HG03571 (cell line): ENCODE results near the gene SLC6A3.
"Not testable (repeated sequence)": the region's sequence is repeated elsewhere in the genome, so short reads cannot be mapped to it uniquely, and the experiment has no call there.

Experiments used
- ATAC-seq: cut with Tn5 transposase; IDR thresholded peaks from one replicate; pipeline ENCODE4 v1.9.1; 2021; ENCODE audit not compliant: unreplicated experiment

Gene SLC6A3

DNA sequence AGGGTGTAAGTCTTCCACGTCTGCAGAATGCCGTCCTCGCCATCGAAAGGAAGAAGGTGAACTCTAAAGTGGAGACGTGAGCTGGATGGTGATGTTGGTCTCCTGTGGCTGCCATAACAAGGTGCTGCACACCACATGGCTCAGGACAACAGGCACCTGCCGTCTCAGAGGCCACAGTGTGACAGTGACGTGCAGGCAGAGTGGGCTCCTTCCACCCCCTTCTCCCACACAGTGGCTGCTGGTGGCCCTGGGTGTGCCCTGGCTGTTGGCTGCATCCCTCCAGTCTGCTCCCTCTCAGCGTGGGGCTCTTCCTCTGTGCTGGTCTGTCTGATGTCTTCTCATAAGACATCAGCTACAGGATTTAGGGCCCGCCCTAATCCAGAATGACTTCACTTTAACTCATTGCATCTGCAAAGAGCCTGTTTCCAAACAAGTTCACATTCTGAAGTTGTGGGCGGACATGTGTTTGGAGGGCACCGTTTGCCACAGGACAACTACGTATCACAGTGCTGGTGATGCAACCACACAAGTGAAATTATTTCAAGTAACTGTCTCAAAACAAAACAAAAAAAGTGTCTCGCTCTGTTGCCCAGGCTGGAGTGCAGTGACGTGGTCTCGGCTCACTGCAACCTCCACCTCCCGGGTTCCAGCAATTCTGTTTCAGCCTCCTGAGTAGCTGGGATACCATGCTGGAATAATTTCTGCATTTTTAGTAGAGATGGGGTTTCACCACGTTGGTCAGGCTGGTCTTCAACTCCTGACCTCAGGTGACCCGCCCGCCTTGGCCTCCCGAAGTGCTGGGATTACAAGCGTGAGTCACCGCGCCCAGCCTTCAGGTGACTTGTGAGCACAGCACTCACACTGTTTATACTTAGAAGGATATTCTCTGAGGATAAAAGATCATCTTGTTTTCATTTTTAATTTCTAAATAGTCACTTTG is 69.1 kb downstream of the SLC6A3 start:
- ATAC-seq = no peak

- ATAC-seq = no peak
These were observed 70.6 kb downstream of the SLC6A3 start for GRCh38 chr5:1374679-1375055.

DNA sequence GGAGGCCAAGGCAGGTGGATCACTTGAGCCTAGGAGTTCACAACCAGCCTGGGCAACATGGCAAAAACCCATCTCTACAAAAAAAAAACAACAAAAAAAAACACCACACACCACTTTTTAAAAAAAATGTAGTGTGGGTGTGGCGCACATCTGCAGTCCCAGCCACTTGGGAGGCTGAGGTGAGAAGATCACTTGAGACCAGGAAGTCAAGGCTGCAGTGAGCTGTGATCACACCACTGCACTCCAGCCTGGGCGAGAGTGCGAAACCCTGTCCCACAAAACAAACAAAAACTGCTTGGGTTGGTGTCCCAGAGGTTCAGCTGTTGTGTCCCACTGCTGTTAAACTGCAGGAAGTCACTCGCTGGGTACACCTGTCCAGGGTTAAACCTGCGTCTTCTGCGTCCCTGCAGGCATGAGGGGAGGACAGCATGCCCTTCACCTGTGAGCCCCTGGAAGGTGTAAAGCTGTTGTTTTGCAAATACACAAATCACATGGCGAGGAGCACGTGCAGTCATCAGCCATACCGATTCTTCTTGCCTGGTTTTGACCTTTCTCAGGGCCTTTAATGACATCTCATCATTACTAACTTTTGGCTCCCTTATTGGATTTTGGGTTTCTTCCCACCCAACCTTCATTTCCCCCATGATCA is 71.1 kb downstream of the SLC6A3 start:
- ATAC-seq = no peak

GRCh38 chr5:1371972-1372342 is 73.3 kb downstream of the SLC6A3 start:
- ATAC-seq = not testable (repeated sequence)

GRCh38 chr5:1371218-1371971 is 73.8 kb downstream of the SLC6A3 start:
- ATAC-seq = no peak

- no peak for ATAC-seq
These were observed 75.2 kb downstream of the SLC6A3 start for GRCh38 chr5:1370006-1370405.

DNA sequence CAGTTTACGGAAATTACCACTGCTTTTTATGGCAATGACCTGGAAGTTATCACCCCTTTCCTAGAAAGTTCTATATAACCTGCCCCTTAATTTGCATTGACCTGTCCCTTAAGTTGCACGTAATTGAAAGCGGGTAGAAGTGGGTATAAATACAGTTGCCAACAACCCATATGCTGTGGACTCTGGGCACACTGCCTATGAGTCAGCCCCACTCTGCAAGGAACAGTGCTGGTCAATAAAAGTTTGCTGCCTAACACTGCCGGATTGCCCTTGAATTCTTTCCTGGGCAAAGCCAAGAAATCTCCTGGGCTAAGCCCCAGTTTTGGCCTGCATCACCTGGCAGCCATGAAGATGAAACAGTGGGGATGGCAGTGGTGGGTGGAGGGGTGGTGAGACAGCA is 76.5 kb downstream of the SLC6A3 start:
- no peak for ATAC-seq

- ATAC-seq = no peak
These were observed 77.0 kb downstream of the SLC6A3 start for GRCh38 chr5:1368236-1368635.

DNA sequence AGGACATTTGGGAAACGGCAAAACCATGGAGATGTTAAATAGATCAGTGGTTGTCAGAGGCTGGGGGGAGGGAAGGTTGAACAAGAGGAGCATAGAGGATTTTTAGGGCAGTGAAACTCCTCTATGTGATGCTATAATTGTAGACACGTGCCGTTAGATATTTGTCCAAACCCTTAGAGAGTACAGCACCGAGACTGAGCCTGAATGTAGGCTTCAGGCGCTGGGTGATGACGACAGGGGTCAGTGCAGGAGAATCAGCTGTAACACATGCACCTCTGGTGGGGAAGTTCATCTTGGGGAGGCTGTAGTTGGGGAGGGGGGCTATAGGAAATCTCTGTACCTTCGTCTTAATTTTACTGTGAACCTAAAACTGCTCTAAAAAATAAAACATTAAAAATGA is 78.1 kb downstream of the SLC6A3 start:
- no peak for ATAC-seq

DNA sequence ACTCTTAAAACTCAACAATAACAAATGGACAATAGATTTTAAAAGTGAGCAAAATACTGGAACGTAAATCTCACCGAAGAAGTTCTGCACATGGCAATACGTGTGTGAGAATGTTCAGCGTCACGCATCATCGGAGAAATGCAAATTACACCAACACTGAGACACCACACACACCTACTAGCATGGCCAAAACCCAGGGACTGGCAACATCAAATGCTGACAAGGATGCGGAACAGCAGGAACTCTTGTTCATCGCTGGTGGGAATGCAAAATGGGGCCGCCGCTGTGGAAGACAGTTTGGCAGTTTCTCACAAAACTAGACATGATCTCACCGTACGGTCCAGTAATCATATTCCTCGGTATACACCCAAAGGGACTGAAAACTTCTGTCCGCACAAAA is 78.7 kb downstream of the SLC6A3 start:
- ATAC-seq = no peak

GRCh38 chr5:1364211-1364610 is 81.0 kb downstream of the SLC6A3 start:
- ATAC-seq = no peak

DNA sequence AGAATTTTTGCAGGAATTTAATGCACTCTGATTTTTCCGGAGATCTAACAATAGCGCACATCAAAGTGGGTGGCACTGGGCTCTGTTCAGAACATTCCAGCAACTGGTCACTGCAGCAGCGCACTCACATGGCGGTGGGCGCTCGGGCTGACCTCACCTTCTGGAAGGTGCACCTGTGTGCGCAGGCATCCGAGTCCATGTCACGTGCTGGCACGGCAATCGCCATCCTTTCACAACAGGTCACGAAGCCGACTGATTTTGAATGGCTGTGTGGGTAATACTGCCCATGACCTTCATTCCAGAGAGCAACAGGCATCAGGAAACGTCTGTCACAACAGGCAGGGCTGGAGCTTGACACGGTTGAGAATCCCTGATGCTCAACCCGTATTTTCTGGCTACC is 81.7 kb downstream of the SLC6A3 start:
- ATAC-seq = no peak

DNA sequence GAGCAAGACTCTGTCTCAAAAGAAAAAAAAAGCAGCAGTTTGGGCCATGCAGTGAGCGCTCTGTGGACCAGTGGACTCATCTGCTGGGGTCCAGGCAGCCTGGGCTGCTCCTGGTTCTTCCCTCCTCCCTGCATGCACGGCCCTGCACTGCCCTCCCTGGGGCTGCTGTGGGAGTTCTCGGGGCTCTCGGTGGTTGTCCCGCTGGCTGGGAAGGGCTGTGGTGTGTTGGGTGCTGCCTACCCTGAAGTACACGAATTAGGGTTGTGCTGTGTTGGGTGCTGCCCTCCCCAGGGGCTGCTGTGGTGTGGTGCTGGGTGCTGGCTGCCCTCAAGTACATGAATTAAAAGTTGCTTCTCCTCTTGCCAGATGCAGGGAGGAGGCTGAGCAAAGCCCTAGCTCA is 82.1 kb downstream of the SLC6A3 start:
- no peak for ATAC-seq

- ATAC-seq = no peak
These were observed 82.8 kb downstream of the SLC6A3 start for GRCh38 chr5:1362242-1363015.

DNA sequence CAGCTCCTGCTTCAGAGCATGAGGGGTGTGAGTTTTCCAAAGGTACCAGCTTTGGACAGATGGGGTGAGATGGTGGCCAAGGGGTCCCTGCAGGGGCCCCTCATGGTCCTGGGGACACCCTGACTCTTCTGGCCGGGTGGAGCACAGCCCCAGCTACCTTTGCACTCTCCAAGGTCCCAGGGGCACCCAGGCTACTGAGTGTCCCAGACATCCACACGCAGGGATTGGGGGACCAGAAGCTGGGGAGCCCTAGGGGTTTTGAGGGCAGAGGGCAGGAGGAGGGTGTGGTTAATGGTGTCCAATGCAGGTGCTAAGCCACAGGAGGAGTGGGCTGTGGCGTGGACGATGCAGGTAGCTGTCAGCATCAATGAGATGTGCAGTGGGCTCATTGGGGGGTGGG is 84.4 kb downstream of the SLC6A3 start:
- ATAC-seq = no peak

DNA sequence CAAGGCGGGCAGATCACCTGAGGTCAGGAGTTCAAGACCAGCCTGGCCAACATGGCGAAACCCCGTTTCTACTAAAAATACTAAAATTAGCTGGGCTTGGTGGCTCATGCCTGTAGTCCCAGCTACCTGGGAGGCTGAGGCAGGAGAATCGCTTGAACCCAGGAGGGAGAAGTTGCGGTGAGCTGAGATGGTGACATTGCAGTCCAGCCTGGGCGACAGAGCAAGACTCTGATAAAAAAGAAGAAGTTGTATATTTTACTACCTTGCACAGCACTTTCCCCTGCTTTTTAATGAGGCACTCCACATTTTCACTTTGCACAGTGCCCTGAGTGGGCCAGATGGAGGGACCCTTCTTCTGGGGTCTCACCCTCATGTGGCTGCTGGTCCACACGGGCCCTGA is 84.9 kb downstream of the SLC6A3 start:
- not testable (repeated sequence) for ATAC-seq

DNA sequence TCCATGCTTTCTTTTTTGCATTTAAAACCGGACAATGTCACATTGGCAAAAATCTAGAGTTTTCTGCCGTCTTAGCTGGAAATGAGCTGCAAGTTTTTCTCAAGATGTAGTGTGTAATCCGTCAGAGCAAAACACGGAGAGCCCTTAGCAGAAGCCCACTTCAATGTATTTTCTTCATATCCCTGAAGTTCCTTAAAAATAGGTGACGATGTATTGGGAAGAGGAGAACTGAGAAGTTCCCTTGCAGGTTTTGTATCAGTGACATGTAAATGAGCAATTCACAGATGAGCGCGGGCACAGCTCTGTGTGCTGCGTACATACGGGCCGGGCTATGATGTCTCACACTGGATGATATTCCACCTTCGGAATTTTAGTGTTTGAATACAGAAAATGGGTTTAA is 85.5 kb downstream of the SLC6A3 start:
- no peak for ATAC-seq

- ATAC-seq = no peak
These were observed 86.1 kb downstream of the SLC6A3 start for GRCh38 chr5:1359031-1359645.

- ATAC-seq = no peak
These were observed 86.6 kb downstream of the SLC6A3 start for GRCh38 chr5:1358726-1359025.

DNA sequence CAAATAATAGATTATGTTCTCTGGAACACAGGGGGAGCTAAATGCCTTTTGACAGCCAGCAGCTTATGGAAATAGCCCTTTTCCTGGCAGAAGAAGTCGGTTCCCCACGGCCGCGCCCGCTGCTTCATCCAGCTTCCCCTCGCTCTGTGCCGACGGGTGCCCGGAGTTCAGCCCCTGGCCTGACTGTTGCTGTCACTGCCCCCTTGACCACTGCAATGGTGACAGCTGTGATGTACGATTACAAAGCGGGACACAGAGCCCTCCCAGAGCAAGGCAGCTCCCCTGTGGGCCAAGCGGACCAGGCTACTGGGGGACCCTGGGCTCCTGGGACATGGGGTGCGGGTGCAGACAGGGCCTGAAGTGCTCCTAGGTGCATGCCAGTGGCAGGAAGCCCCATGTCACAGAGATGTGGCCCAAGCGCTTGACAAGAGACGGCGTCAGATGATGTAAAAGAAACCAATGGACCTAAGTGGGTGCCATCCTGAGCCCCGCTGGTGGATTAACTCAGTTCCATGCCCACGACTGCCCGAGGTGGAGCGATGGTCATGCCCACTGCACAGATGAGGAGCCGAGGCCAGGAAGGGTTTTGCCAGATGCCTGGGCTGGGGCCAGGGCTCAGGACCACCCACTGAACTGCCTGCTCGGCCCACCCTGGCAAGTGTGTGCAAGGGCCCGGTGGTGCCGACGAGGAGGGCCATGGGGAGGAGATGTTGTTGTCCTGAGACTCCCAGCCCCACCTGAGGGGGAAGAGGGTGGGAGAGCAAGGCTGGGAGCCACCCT is 87.1 kb downstream of the SLC6A3 start:
- ATAC-seq = no peak
